GM18907 (cell line): Measurements from ENCODE around the gene LCT.

Source experiments
- ATAC-seq: cut with Tn5 transposase; IDR thresholded peaks from one replicate; pipeline ENCODE4 v1.9.1; 2021; ENCODE audit warnings: mild to moderate bottlenecking, moderate library complexity; ENCODE audit not compliant: unreplicated experiment

Gene LCT

GRCh38 chr2:135744760-135745314 is 92.1 kb downstream of the LCT start:
- ATAC-seq, result peak; percentile 25

GRCh38 chr2:135743860-135744259 is 93.1 kb downstream of the LCT start:
- ATAC-seq, result no peak

DNA sequence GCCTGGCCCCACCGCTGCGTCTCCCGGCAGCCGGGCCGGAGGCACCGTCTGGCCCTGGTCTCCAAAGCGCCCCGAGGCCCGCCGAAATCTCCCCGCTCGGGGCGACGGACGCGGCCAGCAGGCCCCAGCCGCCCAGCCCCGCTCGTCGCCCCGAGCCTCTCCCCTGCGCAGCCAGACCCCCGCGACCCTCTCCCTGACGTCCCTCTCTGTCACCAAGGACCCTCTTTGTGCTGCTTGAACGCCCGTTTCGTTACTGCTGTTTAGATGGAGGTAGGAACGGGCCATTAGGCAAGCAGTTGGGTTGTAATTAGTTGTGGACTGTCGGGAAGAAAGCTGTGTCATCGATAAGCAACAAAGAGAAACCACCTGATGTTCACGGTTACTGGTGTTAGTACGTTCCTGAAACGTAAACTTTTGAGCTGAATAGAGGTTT is 94.6 kb downstream of the LCT start:
- ATAC-seq, result peak; percentile 31

DNA sequence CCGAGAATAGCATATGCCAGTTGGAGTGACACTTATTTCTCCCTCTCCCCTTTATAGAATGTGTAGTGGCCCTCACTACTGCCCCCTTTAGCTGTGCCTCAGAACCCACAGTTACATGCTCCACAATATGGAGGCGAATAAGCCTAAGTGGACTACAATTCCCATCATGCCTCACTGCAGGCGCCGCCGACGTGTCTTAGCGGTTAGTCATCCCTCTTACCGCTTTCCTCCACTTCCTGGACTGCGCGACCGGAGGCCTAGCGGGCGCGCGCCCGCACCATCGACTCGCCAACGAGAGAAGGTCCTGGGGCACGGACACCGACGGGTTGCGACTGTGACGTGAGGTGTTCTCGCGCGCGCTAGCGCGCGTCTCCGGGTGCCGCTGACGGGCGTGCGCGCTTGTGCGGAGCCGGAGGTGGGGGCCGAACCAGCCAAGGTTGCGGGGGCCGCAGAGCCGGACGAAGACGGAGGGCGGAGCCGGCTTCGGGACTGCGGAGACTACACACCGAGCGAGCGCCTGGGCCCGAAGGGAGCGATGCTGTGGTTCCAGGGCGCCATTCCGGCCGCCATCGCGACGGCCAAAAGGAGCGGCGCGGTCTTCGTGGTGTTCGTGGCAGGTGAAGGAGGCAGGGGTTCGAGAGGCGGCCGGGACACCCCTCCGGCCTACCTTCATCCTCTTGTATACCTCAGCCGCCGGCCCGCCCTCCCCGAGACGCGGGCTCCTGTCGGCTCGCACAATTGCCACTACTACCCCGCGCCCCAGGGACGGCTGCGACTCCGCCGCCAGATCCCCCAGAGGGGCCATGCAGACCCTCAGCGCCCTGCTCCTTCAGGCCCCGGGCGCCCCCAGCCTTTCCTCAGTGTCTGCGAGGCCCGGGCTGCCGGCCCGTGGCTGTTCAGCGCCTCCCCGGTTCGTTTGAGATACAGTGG is 95.3 kb downstream of the LCT start, which contains the start of gene UBXN4:
Gene UBXN4, plus strand, starts transcription at position 461 of the 930 bp plus-strand sequence. Its CDS starts 75 bp downstream, at position 536.
- ATAC-seq, result peak; percentile 91

DNA sequence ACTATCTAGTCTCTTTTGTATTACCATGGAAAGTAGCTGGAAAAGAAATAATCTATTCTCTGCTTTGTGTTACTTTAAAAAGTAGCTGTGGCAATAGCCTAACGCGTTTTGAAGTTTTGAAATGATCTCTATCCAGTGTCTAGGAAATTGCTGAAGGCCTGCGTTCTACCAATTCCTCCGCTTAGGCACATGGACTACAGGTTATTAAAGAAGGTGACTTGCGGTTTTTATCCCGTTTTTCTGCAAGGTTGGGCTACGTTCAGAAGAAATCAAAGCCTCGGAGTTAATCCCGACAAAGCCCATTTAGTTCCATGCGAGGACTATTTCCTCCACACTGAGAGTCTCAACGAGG is 96.0 kb downstream of the LCT start:
- ATAC-seq, result no peak

- no peak for ATAC-seq
Measured at GRCh38 chr2:135740206-135740605, 96.8 kb downstream of the LCT start.
